HepG2 (cell line): ENCODE measurements around the gene DTD2. TPM values are rescaled to one million over a fixed set of nuclear protein-coding genes. Genes with fewer than 3 reads are reported as not detected.

ENCODE experiments used
- AGO1 ChIP-seq: fragments of 200-400 bp; formaldehyde crosslinking; IDR thresholded peaks from 2 replicates; pipeline ENCODE4 v1.6.1; 2017; ENCODE audit warnings: mild to moderate bottlenecking, low read depth, low read length, moderate library complexity; ENCODE audit not compliant: poor library complexity, severe bottlenecking
- MXI1 ChIP-seq: IDR thresholded peaks from 3 replicates; pipeline ENCODE4 v1.6.1; 2012; ENCODE audit warnings: low read depth, low read length, inconsistent platforms, borderline replicate concordance
- SP2 ChIP-seq: sonication (generic); formaldehyde crosslinking; IDR thresholded peaks from 2 replicates; pipeline ENCODE4 v1.5.1; 2020; ENCODE audit warnings: mild to moderate bottlenecking, missing genetic modification reagents
- ZNF282 ChIP-seq: fragments of 450-650 bp; IDR thresholded peaks from 2 replicates; pipeline ENCODE4 v1.6.1; 2018; ENCODE audit not compliant: partially characterized antibody
- ZNF317 ChIP-seq: sonication (generic); formaldehyde crosslinking; IDR thresholded peaks from 2 replicates; pipeline ENCODE4 v1.5.0; 2020; ENCODE audit warnings: mild to moderate bottlenecking, missing genetic modification reagents
- ZNF441 ChIP-seq: sonication (generic); formaldehyde crosslinking; IDR thresholded peaks from 2 replicates; pipeline ENCODE4 v1.7.0; 2021; ENCODE audit warnings: missing genetic modification reagents, borderline replicate concordance
- ZNF619 ChIP-seq: sonication (generic); formaldehyde crosslinking; IDR thresholded peaks from 2 replicates; pipeline ENCODE4 v1.4.0; 2020; ENCODE audit warnings: mild to moderate bottlenecking, missing genetic modification reagents
- ZNF652 ChIP-seq: IDR thresholded peaks from 2 replicates; pipeline ENCODE4 v1.6.1; 2016; ENCODE audit warnings: low read depth, borderline replicate concordance
- ZNF879 ChIP-seq: sonication (generic); formaldehyde crosslinking; IDR thresholded peaks from 2 replicates; pipeline ENCODE4 v1.8.1; 2023; ENCODE audit warnings: missing genetic modification reagents
- polyA plus RNA-seq, 8 experiments: library from polyadenylated mRNA; depleted of rRNA in 3 of 8; stranded (reverse) in 7 of 8; unstranded in 1 of 8; fragments of >200 nt; fragmentation: Illumina TruSeq in 4 of 8; extraction: Trizol in 4 of 8; gene quantifications; 2 replicates each; pipeline versions ENCODE4 v1.2.1 to v1.2.3, GENCODE V29; 2011 to 2016; ENCODE audit warnings: low read depth in 4 of 8, missing spikeins in 1 of 8, mixed read lengths in 1 of 8; ENCODE audit not compliant: insufficient read depth in 1 of 8
- total RNA-seq, 5 experiments: library from RNA; depleted of rRNA; stranded (reverse); fragments of >200 nt; fragmentation: Illumina TruSeq; extraction: Trizol; gene quantifications; 2 replicates each; pipeline ENCODE4 v1.2.3, GENCODE V29; 2016; ENCODE audit warnings: low read depth in 1 of 5
- TF ChIP-seq, protein P1 (sequence below): sonication (generic); formaldehyde crosslinking; conservative IDR thresholded peaks from 2 replicates; pipeline ENCODE4 v1.4.0; 2020; ENCODE audit warnings: missing genetic modification reagents
- TF ChIP-seq, protein P2 (sequence below): sonication (generic); formaldehyde crosslinking; IDR thresholded peaks from 2 replicates; pipeline ENCODE4 v1.4.0; 2020; ENCODE audit warnings: missing genetic modification reagents, borderline replicate concordance
- TF ChIP-seq, protein P3 (sequence below): fragments of 450-650 bp; IDR thresholded peaks from 2 replicates; pipeline ENCODE4 v1.6.1; 2017; ENCODE audit warnings: mild to moderate bottlenecking
- TF ChIP-seq, protein P4 (sequence below): sonication (generic); formaldehyde crosslinking; conservative IDR thresholded peaks from 2 replicates; pipeline ENCODE4 v1.8.0; 2022; ENCODE audit warnings: low read depth, missing genetic modification reagents
- TF ChIP-seq, protein P5 (sequence below): sonication (generic); formaldehyde crosslinking; IDR thresholded peaks from 2 replicates; pipeline ENCODE4 v1.5.1; 2020; ENCODE audit warnings: mild to moderate bottlenecking, moderate library complexity, missing genetic modification reagents
- TF ChIP-seq, protein P6 (sequence below): sonication (generic); formaldehyde crosslinking; IDR thresholded peaks from 2 replicates; pipeline ENCODE4 v1.5.0; 2020; ENCODE audit warnings: missing genetic modification reagents, mild to moderate bottlenecking, borderline replicate concordance

DTD2 gene
- total and polyA plus RNA-seq, 2 of the 13 experiments (the other 11 are each of a cell fraction or from before 2014, with no cell fraction given) = 22.3 to 49.8 TPM

DNA sequence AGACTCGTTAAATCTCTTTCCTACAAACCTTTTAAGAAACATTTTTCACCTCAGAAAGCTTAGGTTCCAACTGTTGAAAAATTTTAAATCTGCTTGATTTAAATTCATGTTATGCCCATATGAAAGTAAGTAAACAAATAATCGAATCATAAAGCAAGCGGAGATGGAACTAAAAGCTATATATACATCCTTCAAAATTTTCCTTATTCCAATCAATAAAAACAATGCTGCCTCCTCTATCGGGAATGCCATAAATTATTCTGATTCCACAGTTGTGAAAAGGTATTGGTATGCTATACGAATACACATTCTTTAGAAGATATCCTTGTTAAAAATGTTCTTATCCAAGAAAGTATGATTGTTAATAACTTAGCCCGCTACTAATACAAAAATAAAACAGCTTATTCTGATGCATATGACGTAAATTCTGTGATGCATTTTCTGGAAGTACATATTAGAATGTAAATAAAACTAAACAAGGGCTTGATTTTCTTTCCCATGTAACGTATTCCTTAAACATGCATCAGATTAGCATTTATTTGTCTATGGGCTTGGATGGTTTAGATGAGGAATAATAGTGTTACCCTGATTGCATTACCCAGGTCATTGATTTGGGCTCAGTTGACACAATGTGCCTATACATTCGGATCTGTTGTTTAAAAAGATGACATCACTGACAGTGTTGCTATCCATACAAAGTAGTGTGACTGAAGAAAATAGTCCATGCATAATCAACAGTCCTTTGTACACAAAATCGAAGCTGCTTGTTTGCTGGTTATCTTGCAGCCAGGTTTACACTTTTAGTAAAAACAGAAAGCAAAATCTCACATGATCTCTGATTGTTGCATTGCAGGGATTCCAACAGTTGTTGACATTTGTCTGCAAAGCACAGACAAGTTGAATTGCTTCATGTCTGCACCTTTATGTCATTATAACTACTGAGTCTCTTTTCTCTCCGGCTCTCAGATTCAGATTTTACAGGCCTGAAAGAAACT lies 656 bp upstream of the DTD2 start (continued):
- TF ChIP-seq, protein P1, sequence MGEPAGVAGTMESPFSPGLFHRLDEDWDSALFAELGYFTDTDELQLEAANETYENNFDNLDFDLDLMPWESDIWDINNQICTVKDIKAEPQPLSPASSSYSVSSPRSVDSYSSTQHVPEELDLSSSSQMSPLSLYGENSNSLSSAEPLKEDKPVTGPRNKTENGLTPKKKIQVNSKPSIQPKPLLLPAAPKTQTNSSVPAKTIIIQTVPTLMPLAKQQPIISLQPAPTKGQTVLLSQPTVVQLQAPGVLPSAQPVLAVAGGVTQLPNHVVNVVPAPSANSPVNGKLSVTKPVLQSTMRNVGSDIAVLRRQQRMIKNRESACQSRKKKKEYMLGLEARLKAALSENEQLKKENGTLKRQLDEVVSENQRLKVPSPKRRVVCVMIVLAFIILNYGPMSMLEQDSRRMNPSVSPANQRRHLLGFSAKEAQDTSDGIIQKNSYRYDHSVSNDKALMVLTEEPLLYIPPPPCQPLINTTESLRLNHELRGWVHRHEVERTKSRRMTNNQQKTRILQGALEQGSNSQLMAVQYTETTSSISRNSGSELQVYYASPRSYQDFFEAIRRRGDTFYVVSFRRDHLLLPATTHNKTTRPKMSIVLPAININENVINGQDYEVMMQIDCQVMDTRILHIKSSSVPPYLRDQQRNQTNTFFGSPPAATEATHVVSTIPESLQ (CRISPR knock-in tag) = no peak
- TF ChIP-seq, protein P2, sequence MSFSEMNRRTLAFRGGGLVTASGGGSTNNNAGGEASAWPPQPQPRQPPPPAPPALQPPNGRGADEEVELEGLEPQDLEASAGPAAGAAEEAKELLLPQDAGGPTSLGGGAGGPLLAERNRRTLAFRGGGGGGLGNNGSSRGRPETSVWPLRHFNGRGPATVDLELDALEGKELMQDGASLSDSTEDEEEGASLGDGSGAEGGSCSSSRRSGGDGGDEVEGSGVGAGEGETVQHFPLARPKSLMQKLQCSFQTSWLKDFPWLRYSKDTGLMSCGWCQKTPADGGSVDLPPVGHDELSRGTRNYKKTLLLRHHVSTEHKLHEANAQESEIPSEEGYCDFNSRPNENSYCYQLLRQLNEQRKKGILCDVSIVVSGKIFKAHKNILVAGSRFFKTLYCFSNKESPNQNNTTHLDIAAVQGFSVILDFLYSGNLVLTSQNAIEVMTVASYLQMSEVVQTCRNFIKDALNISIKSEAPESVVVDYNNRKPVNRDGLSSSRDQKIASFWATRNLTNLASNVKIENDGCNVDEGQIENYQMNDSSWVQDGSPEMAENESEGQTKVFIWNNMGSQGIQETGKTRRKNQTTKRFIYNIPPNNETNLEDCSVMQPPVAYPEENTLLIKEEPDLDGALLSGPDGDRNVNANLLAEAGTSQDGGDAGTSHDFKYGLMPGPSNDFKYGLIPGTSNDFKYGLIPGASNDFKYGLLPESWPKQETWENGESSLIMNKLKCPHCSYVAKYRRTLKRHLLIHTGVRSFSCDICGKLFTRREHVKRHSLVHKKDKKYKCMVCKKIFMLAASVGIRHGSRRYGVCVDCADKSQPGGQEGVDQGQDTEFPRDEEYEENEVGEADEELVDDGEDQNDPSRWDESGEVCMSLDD (CRISPR knock-in tag) = peak; percentile 42; the same call in 1 of the 2 replicates
- TF ChIP-seq ZNF317 (CRISPR knock-in tag) (no peak), ZNF619 (CRISPR knock-in tag) (no peak), ZNF652 (CRISPR knock-in tag) (no peak; the same call in 1 of the 2 replicates), ZNF879 (CRISPR knock-in tag) (peak; percentile 15; the same call in 1 of the 2 replicates), AGO1 (no peak), MXI1 (no peak; the same call in 2 of the 3 replicates), ZNF282 (no peak), SP2 (CRISPR knock-in tag) (no peak; the same call in 1 of the 2 replicates), ZNF441 (CRISPR knock-in tag) (no peak)
- TF ChIP-seq, protein P3, sequence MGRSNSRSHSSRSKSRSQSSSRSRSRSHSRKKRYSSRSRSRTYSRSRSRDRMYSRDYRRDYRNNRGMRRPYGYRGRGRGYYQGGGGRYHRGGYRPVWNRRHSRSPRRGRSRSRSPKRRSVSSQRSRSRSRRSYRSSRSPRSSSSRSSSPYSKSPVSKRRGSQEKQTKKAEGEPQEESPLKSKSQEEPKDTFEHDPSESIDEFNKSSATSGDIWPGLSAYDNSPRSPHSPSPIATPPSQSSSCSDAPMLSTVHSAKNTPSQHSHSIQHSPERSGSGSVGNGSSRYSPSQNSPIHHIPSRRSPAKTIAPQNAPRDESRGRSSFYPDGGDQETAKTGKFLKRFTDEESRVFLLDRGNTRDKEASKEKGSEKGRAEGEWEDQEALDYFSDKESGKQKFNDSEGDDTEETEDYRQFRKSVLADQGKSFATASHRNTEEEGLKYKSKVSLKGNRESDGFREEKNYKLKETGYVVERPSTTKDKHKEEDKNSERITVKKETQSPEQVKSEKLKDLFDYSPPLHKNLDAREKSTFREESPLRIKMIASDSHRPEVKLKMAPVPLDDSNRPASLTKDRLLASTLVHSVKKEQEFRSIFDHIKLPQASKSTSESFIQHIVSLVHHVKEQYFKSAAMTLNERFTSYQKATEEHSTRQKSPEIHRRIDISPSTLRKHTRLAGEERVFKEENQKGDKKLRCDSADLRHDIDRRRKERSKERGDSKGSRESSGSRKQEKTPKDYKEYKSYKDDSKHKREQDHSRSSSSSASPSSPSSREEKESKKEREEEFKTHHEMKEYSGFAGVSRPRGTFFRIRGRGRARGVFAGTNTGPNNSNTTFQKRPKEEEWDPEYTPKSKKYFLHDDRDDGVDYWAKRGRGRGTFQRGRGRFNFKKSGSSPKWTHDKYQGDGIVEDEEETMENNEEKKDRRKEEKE = no peak
- TF ChIP-seq, protein P4, sequence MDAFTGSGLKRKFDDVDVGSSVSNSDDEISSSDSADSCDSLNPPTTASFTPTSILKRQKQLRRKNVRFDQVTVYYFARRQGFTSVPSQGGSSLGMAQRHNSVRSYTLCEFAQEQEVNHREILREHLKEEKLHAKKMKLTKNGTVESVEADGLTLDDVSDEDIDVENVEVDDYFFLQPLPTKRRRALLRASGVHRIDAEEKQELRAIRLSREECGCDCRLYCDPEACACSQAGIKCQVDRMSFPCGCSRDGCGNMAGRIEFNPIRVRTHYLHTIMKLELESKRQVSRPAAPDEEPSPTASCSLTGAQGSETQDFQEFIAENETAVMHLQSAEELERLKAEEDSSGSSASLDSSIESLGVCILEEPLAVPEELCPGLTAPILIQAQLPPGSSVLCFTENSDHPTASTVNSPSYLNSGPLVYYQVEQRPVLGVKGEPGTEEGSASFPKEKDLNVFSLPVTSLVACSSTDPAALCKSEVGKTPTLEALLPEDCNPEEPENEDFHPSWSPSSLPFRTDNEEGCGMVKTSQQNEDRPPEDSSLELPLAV (CRISPR knock-in tag) = no peak
- TF ChIP-seq, protein P5, sequence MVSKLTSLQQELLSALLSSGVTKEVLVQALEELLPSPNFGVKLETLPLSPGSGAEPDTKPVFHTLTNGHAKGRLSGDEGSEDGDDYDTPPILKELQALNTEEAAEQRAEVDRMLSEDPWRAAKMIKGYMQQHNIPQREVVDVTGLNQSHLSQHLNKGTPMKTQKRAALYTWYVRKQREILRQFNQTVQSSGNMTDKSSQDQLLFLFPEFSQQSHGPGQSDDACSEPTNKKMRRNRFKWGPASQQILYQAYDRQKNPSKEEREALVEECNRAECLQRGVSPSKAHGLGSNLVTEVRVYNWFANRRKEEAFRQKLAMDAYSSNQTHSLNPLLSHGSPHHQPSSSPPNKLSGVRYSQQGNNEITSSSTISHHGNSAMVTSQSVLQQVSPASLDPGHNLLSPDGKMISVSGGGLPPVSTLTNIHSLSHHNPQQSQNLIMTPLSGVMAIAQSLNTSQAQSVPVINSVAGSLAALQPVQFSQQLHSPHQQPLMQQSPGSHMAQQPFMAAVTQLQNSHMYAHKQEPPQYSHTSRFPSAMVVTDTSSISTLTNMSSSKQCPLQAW (CRISPR knock-in tag) = no peak
- TF ChIP-seq, protein P6, sequence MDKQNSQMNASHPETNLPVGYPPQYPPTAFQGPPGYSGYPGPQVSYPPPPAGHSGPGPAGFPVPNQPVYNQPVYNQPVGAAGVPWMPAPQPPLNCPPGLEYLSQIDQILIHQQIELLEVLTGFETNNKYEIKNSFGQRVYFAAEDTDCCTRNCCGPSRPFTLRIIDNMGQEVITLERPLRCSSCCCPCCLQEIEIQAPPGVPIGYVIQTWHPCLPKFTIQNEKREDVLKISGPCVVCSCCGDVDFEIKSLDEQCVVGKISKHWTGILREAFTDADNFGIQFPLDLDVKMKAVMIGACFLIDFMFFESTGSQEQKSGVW = no peak
